ENCODE measurements around the gene KIF4B.
"Not testable (repeated sequence)": the region's sequence is repeated elsewhere in the genome, so short reads cannot be mapped to it uniquely, and the experiment has no call there.

Gene KIF4B

DNA sequence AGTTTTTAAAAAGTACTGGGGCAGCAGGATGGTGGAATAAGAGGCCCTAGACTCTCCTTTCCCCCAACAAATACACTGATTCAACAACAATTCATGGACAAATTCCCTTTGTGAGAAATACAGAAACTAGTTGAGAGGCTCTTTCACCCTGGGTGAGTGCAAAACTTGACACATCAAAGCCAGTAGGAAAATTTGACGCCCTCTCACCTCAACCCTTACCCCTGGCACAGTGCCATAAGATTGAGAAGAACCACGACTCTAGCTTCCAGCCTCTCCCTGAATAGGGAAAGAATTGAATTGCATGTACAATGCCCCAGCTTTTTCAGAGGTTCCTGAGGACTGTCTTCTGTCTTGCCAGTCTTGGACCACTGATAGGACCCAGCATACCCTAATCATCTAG is 12.3 kb downstream of the KIF4B start:
- no peak overlapping the region for H3K4me3 ChIP-seq (ENCODE audit: insufficient read depth, low read depth, low read length, poor library complexity, severe bottlenecking)
- no peaks in the 10 kb centered on the region for H3K36me3 ChIP-seq (ENCODE audit: control insufficient read depth, insufficient read depth, low read length)
- no peaks in the 10 kb centered on the region for H3K9me3 ChIP-seq (ENCODE audit: control insufficient read depth, low read length)
- no peaks in the 10 kb centered on the region for H3K4me1 ChIP-seq (ENCODE audit: control insufficient read depth, insufficient read depth, low read length, poor library complexity, severe bottlenecking)
- no peak for DNase-seq
- no peaks in the 10 kb centered on the region for H3K27me3 ChIP-seq (replicated peaks; ENCODE audit: control insufficient read depth, insufficient read depth, low read length, poor library complexity, severe bottlenecking)
- H3K27ac ChIP-seq (ENCODE audit: insufficient read depth, low read length, poor library complexity, severe bottlenecking): no peak overlapping the region

- no peaks in the 10 kb centered on the region for H3K4me1 ChIP-seq (ENCODE audit: control insufficient read depth, insufficient read depth, low read length, poor library complexity, severe bottlenecking)
- no peak overlapping the region for H3K27ac ChIP-seq (ENCODE audit: insufficient read depth, low read length, poor library complexity, severe bottlenecking)
- no peaks in the 10 kb centered on the region for H3K36me3 ChIP-seq (ENCODE audit: control insufficient read depth, insufficient read depth, low read length)
- no peak for DNase-seq
- H3K27me3 ChIP-seq (replicated peaks; ENCODE audit: control insufficient read depth, insufficient read depth, low read length, poor library complexity, severe bottlenecking): no peaks in the 10 kb centered on the region
- H3K9me3 ChIP-seq (ENCODE audit: control insufficient read depth, low read length): no peaks in the 10 kb centered on the region
- H3K4me3 ChIP-seq (ENCODE audit: insufficient read depth, low read depth, low read length, poor library complexity, severe bottlenecking): no peak overlapping the region
Observed at GRCh38 chr5:155027993-155028629, 14.6 kb downstream of the KIF4B start.

- no peak overlapping the region for H3K4me3 ChIP-seq (ENCODE audit: insufficient read depth, low read depth, low read length, poor library complexity, severe bottlenecking)
- no peak overlapping the region for H3K27ac ChIP-seq (ENCODE audit: insufficient read depth, low read length, poor library complexity, severe bottlenecking)
- no peak for DNase-seq
- no peaks in the 10 kb centered on the region for H3K36me3 ChIP-seq (ENCODE audit: control insufficient read depth, insufficient read depth, low read length)
- H3K4me1 ChIP-seq (ENCODE audit: control insufficient read depth, insufficient read depth, low read length, poor library complexity, severe bottlenecking): no peaks in the 10 kb centered on the region
- no peaks in the 10 kb centered on the region for H3K9me3 ChIP-seq (ENCODE audit: control insufficient read depth, low read length)
- no peaks in the 10 kb centered on the region for H3K27me3 ChIP-seq (replicated peaks; ENCODE audit: control insufficient read depth, insufficient read depth, low read length, poor library complexity, severe bottlenecking)
Observed at GRCh38 chr5:155029240-155029639, 15.7 kb downstream of the KIF4B start.

DNA sequence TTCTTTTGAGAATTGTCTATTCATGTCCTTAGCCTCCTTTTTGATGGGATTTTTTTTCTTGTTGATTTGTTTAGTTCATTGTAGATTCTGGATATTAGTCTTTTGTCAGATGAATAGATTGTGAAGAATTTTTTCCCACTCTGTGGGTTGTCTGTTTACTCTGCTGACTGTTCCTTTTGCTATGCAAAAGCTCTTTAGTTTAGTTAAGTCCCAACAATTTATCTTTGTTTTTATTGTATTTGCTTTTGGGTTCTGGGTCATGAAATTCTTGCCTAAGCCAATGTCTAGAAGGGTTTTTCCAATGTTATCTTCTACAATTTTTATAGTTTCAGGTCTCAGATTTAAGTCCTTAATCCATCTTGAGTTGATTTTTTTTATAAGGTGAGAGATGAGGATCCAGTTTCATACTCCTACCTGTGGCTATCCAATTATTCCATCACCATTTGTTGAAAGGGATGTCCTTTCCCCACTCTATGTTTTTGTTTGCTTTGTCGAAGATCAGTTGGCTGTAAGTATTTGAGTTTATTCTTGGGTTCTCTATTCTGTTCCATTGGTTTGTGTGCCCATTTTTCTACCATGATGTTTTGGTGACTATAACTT is 20.7 kb downstream of the KIF4B start:
- DNase-seq: not testable (repeated sequence)

DNA sequence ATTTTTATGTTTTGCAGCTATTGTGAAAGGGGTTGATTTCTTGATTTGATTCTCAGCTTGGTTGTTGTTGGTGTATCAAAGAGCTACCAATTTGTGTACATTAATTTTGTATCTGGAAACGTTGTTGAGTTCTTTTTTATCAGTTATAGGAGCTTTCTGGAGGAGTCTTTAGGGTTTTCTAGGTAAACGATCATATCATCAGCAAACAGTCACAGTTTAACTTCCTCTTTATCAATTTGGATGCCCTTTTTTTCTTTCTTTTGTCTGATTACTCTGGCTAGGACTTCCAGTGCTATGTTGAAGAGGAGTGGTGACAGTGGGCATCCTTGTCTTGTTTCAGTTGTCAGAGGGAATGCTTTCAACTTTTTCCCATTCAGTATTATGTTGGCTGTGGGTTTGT is 21.5 kb downstream of the KIF4B start:
- H3K27ac ChIP-seq (ENCODE audit: insufficient read depth, low read length, poor library complexity, severe bottlenecking); H3K9me3 ChIP-seq (ENCODE audit: control insufficient read depth, low read length); H3K4me3 ChIP-seq (ENCODE audit: insufficient read depth, low read depth, low read length, poor library complexity, severe bottlenecking); H3K36me3 ChIP-seq (ENCODE audit: control insufficient read depth, insufficient read depth, low read length); H3K27me3 ChIP-seq (replicated peaks; ENCODE audit: control insufficient read depth, insufficient read depth, low read length, poor library complexity, severe bottlenecking); DNase-seq; H3K4me1 ChIP-seq (ENCODE audit: control insufficient read depth, insufficient read depth, low read length, poor library complexity, severe bottlenecking): not testable (repeated sequence)

More for the DNA sequence above, 20.7 kb downstream of the KIF4B start:
- H3K27ac ChIP-seq (ENCODE audit: insufficient read depth, low read length, poor library complexity, severe bottlenecking); H3K36me3 ChIP-seq (ENCODE audit: control insufficient read depth, insufficient read depth, low read length); H3K27me3 ChIP-seq (replicated peaks; ENCODE audit: control insufficient read depth, insufficient read depth, low read length, poor library complexity, severe bottlenecking); H3K4me1 ChIP-seq (ENCODE audit: control insufficient read depth, insufficient read depth, low read length, poor library complexity, severe bottlenecking); H3K9me3 ChIP-seq (ENCODE audit: control insufficient read depth, low read length); H3K4me3 ChIP-seq (ENCODE audit: insufficient read depth, low read depth, low read length, poor library complexity, severe bottlenecking): not testable (repeated sequence)

DNA sequence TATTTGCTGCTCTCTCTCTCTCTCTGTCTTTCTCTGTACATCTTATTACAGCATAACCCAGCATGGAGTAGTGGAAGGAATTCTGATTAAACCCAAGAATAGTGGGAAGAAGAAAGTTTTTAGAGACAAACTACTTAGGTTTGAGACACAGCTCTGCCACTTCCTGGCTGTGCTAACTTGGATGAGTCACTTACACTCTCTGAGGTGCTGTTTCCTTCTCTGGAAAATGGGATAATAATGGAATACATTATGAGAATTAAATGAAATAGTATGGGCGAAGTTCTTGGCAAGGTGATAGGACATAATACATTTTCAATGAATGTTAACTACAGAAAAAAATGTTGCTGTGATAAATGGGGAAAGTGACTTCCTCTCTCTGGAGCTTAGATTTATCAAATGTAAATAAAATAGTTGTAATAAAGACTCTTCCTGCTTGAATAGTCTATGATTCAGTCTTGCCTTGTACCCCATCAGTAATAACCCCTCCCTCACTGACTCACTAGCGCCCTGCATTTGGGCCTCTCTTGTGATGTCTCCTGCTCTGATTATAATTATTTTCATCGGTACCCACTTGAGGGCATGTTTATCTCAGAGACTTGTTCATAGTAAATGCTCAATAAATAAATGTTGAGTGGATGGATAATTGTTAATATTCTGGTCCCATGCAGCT is 27.6 kb downstream of the KIF4B start:
- Histone ChIP-seq H3K9me3 (ENCODE audit: control insufficient read depth, low read length) (no peaks in the 10 kb centered on the region), H3K4me1 (ENCODE audit: control insufficient read depth, insufficient read depth, low read length, poor library complexity, severe bottlenecking) (no peaks in the 10 kb centered on the region), H3K4me3 (ENCODE audit: insufficient read depth, low read depth, low read length, poor library complexity, severe bottlenecking) (no peak overlapping the region), H3K27ac (ENCODE audit: insufficient read depth, low read length, poor library complexity, severe bottlenecking) (no peak overlapping the region), H3K36me3 (ENCODE audit: control insufficient read depth, insufficient read depth, low read length) (no peaks in the 10 kb centered on the region), H3K27me3 (replicated peaks; ENCODE audit: control insufficient read depth, insufficient read depth, low read length, poor library complexity, severe bottlenecking) (no peaks in the 10 kb centered on the region)
- DNase-seq: no peak

GRCh38 chr5:155044591-155044990 is 31.0 kb downstream of the KIF4B start:
- no peak for DNase-seq
- no peak overlapping the region for H3K4me3 ChIP-seq (ENCODE audit: insufficient read depth, low read depth, low read length, poor library complexity, severe bottlenecking)
- no peaks in the 10 kb centered on the region for H3K4me1 ChIP-seq (ENCODE audit: control insufficient read depth, insufficient read depth, low read length, poor library complexity, severe bottlenecking)
- H3K36me3 ChIP-seq (ENCODE audit: control insufficient read depth, insufficient read depth, low read length): no peaks in the 10 kb centered on the region
- no peaks in the 10 kb centered on the region for H3K27me3 ChIP-seq (replicated peaks; ENCODE audit: control insufficient read depth, insufficient read depth, low read length, poor library complexity, severe bottlenecking)
- H3K9me3 ChIP-seq (ENCODE audit: control insufficient read depth, low read length): no peaks in the 10 kb centered on the region
- no peak overlapping the region for H3K27ac ChIP-seq (ENCODE audit: insufficient read depth, low read length, poor library complexity, severe bottlenecking)

DNA sequence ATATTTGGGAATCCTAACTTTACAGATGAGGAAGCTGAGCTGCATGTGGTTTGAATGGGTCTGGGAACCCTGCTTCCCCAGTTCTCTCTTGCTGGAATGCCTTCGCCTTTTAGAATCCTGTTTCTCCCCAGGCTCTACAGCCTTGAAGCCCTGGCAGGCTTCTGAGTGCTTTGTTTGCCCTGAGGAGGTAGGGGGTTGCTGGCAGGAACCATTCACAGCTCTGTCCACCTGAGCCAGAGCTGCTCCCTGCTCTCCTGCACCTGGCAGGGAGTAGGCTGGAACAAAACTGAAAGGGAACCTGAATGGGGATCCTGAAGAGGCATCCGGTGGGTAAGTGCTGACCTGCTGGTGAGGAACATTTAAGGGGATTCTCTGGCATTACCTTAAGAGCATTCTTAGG is 33.0 kb downstream of the KIF4B start:
- Histone ChIP-seq H3K36me3 (ENCODE audit: control insufficient read depth, insufficient read depth, low read length) (no peaks in the 10 kb centered on the region), H3K27me3 (replicated peaks; ENCODE audit: control insufficient read depth, insufficient read depth, low read length, poor library complexity, severe bottlenecking) (no peaks in the 10 kb centered on the region), H3K4me1 (ENCODE audit: control insufficient read depth, insufficient read depth, low read length, poor library complexity, severe bottlenecking) (no peaks in the 10 kb centered on the region), H3K9me3 (ENCODE audit: control insufficient read depth, low read length) (no peaks in the 10 kb centered on the region), H3K4me3 (ENCODE audit: insufficient read depth, low read depth, low read length, poor library complexity, severe bottlenecking) (no peak overlapping the region), H3K27ac (ENCODE audit: insufficient read depth, low read length, poor library complexity, severe bottlenecking) (no peak overlapping the region)
- DNase-seq: no peak

DNA sequence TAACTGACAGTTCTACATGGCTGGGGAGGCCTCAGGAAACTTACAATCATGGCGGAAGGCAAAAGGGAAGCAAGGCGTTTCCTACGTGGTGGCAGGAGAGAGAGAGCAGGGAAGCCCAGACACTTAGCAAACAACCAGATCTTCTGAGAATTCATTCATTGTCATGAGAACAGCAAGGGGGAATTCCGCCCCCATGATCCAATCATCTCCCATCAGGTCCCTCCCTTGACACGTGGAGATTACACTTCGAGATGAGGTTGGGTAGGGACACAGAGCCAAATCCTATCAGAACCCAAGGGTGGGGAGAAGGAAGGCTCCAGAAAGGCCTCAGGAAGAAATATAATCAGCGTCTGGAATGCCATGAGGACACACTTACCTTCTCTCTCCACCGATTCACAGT is 34.3 kb downstream of the KIF4B start:
- H3K4me3 ChIP-seq (ENCODE audit: insufficient read depth, low read depth, low read length, poor library complexity, severe bottlenecking): no peak overlapping the region
- DNase-seq: no peak

DNA sequence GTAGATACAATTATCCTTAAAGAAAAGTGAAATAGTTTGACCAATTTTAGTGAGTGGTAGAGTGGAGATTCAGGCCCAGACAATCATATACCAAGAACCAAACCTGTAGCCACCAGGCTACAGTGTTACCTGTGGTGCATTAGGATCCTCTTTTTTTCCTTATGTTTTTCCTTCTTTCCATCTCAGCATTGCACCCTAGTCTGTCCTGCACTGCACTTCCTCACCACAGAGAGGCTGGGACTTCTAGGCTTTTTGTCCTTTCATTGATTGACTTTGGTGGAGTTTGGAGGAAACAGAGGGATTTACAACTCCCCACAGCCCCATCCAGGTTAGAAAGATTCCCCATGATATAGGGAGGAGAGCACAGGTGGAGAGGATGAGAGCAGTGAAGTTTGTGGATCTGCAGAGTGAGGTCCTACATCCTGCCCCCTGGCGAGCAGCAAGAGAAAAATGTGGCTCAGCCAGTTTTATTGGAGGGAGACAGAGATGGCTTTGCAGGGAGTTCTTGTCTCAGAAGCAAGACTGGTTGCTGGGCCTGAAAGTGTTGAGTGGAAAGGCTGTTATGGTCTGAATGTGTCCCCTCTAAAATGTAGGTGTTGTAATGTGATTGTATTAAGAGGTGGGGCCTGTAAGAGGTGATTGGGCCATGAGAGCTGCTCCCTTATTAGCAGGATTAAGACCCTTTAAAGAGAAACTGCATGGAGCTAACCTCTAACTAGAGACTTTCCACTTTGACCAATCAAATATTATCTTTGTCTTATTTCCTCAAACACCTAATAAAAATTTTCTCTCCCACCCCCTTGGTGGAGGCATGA is 36.2 kb downstream of the KIF4B start:
- Histone ChIP-seq H3K4me3 (ENCODE audit: insufficient read depth, low read depth, low read length, poor library complexity, severe bottlenecking) (no peak overlapping the region), H3K9me3 (ENCODE audit: control insufficient read depth, low read length) (no peaks in the 10 kb centered on the region), H3K27me3 (replicated peaks; ENCODE audit: control insufficient read depth, insufficient read depth, low read length, poor library complexity, severe bottlenecking) (no peaks in the 10 kb centered on the region), H3K36me3 (ENCODE audit: control insufficient read depth, insufficient read depth, low read length) (no peaks in the 10 kb centered on the region), H3K27ac (ENCODE audit: insufficient read depth, low read length, poor library complexity, severe bottlenecking) (no peak overlapping the region), H3K4me1 (ENCODE audit: control insufficient read depth, insufficient read depth, low read length, poor library complexity, severe bottlenecking) (no peaks in the 10 kb centered on the region)
- DNase-seq: no peak

More for the DNA sequence above, 34.3 kb downstream of the KIF4B start:
- H3K36me3 ChIP-seq (ENCODE audit: control insufficient read depth, insufficient read depth, low read length): no peaks in the 10 kb centered on the region
- H3K27ac ChIP-seq (ENCODE audit: insufficient read depth, low read length, poor library complexity, severe bottlenecking): no peak overlapping the region
- H3K4me1 ChIP-seq (ENCODE audit: control insufficient read depth, insufficient read depth, low read length, poor library complexity, severe bottlenecking): no peaks in the 10 kb centered on the region
- H3K9me3 ChIP-seq (ENCODE audit: control insufficient read depth, low read length): no peaks in the 10 kb centered on the region
- H3K27me3 ChIP-seq (replicated peaks; ENCODE audit: control insufficient read depth, insufficient read depth, low read length, poor library complexity, severe bottlenecking): no peaks in the 10 kb centered on the region

Measured in effector memory CD4-positive, alpha-beta T cell (primary cell).